ENCODE measurements around the gene GRWD1. TPM values are rescaled to one million over a fixed set of nuclear protein-coding genes. Genes with fewer than 3 reads are reported as not detected.

The GRWD1 gene
- polyA plus RNA-seq, 1 experiment, result 16.0 TPM

- Histone ChIP-seq H3K9me3 (ENCODE audit: control insufficient read depth, insufficient read depth, low read length) (no peaks in the 10 kb centered on the region; the same call in 1 of the 2 replicates), H3K27ac (ENCODE audit: low read depth, low read length) (no peak overlapping the region), H3K27me3 (ENCODE audit: control insufficient read depth, insufficient read depth, low read length) (no peaks in the 10 kb centered on the region), H3K4me3 (ENCODE audit: low read depth, low read length) (no peak overlapping the region)
- ChIA-PET CTCF (interaction anchor here (0.8 kb wide), 1 partner anchor 82 kb away, joined by 3 read pairs; the partner anchor contains the start of gene KDELR1), POLR2A (no interaction called here)
- no peak for DNase-seq (ENCODE audit: low read depth, low spot score)
- TF ChIP-seq CTCF (IDR thresholded peaks at IDR 0.05; ENCODE audit: low read depth, low read length), result no peak
Observed at GRCh38 chr19:48473161-48473966, 27.6 kb downstream of the GRWD1 start.

GRCh38 chr19:48474084-48474592, 28.4 kb downstream of the GRWD1 start:
- ChIA-PET CTCF (interaction anchor here (0.8 kb wide), 1 partner anchor 83 kb away, joined by 3 read pairs; the partner anchor contains the start of gene KDELR1), POLR2A (no interaction called here)
- Histone ChIP-seq H3K9me3 (ENCODE audit: control insufficient read depth, insufficient read depth, low read length) (no peaks in the 10 kb centered on the region; the same call in 1 of the 2 replicates), H3K27ac (ENCODE audit: low read depth, low read length) (no peak overlapping the region), H3K27me3 (ENCODE audit: control insufficient read depth, insufficient read depth, low read length) (no peaks in the 10 kb centered on the region), H3K4me3 (ENCODE audit: low read depth, low read length) (no peak overlapping the region)
- DNase-seq (ENCODE audit: low read depth, low spot score), result no peak
- TF ChIP-seq CTCF (IDR thresholded peaks at IDR 0.05; ENCODE audit: low read depth, low read length), result no peak

GRCh38 chr19:48475369-48476068, 29.7 kb downstream of the GRWD1 start:
- no peak for DNase-seq (ENCODE audit: low read depth, low spot score)
- H3K9me3 ChIP-seq (ENCODE audit: control insufficient read depth, insufficient read depth, low read length), result no peaks in the 10 kb centered on the region; the same call in 1 of the 2 replicates
- ChIA-PET CTCF (interaction anchor here (1.5 kb wide), 1 partner anchor 14 kb away, joined by 5 read pairs; no protein-coding TSS in a partner anchor), POLR2A (interaction anchor here (1.5 to 1.7 kb wide), 2 partner anchors 12 to 18 kb away, joined by 3 to 5 read pairs; no protein-coding TSS in a partner anchor)
- H3K4me3 ChIP-seq (ENCODE audit: low read depth, low read length), result no peak overlapping the region
- no peak for TF ChIP-seq CTCF (IDR thresholded peaks at IDR 0.05; ENCODE audit: low read depth, low read length)
- no peak overlapping the region for H3K27ac ChIP-seq (ENCODE audit: low read depth, low read length)
- H3K27me3 ChIP-seq (ENCODE audit: control insufficient read depth, insufficient read depth, low read length), result no peaks in the 10 kb centered on the region

- H3K4me3 ChIP-seq (ENCODE audit: low read depth, low read length), result no peak overlapping the region
- no peaks in the 10 kb centered on the region; the same call in 1 of the 2 replicates for H3K9me3 ChIP-seq (ENCODE audit: control insufficient read depth, insufficient read depth, low read length)
- no peak for TF ChIP-seq CTCF (IDR thresholded peaks at IDR 0.05; ENCODE audit: low read depth, low read length)
- H3K27ac ChIP-seq (ENCODE audit: low read depth, low read length), result no peak overlapping the region
- CTCF ChIA-PET, result interaction anchor here (1.5 kb wide), 1 partner anchor 13 kb away, joined by 5 read pairs; no protein-coding TSS in a partner anchor
- DNase-seq (ENCODE audit: low read depth, low spot score), result no peak
- POLR2A ChIA-PET, result interaction anchor here (1.5 to 1.7 kb wide), 2 partner anchors 12 to 17 kb away, joined by 3 to 5 read pairs; no protein-coding TSS in a partner anchor
- H3K27me3 ChIP-seq (ENCODE audit: control insufficient read depth, insufficient read depth, low read length), result no peaks in the 10 kb centered on the region
Observed at GRCh38 chr19:48476176-48476575, 30.4 kb downstream of the GRWD1 start.

Data from AG04450 (cell line).